ENCODE measurements around the gene GNA15.

- TF ChIP-seq YY1 (IDR thresholded peaks at IDR 0.05; ENCODE audit: low read depth, low read length) (no peak), RNF2 (IDR thresholded peaks at IDR 0.05; ENCODE audit: borderline replicate concordance, low read depth, low read length, missing control alignments, poor library complexity, severe bottlenecking) (no peak), CTCF (IDR thresholded peaks at IDR 0.05; ENCODE audit: control extremely low read depth in 1 of 3, insufficient read depth in 1 of 3, low read depth in 1 of 3, low read length in 3 of 3) (peak; percentile 81 to 95 (median 90)), SIN3A (conservative IDR thresholded peaks at IDR 0.05 in 1 of 2, IDR thresholded peaks at IDR 0.05 in 1 of 2; ENCODE audit: low read depth in 1 of 2, low read length in 2 of 2) (no peak), RAD21 (IDR thresholded peaks at IDR 0.05 in 1 of 2, conservative IDR thresholded peaks at IDR 0.05 in 1 of 2; ENCODE audit: low read depth in 2 of 2, low read length in 2 of 2) (peak; percentile 34 to 48; a peak in 2 of 4 replicates), POLR2A (IDR thresholded peaks at IDR 0.05; ENCODE audit: control extremely low read depth in 1 of 2, low read depth in 2 of 2, low read length in 2 of 2) (no peak), KDM5A (IDR thresholded peaks at IDR 0.05; ENCODE audit: low read length) (no peak), JUND (IDR thresholded peaks at IDR 0.05; ENCODE audit: low read length) (no peak), POLR2AphosphoS5 (IDR thresholded peaks at IDR 0.05; ENCODE audit: low read depth, low read length) (no peak), SIRT6 (IDR thresholded peaks at IDR 0.05; ENCODE audit: low read length) (no peak)
Observed at GRCh38 chr19:3146677-3147100, 10.9 kb downstream of the GNA15 start.
